Activated T-helper 9 cell treated with anti-CD3 and anti-CD28 coated beads, Interleukin-2, amount 50 U/mL, for 16 hours (primary cell): Measurements from ENCODE around the gene TSR1.

Source experiments
- DNase-seq: peaks from one replicate; pipeline ENCODE4 v3.0.0-alpha.2; 2020; ENCODE audit warnings: low read depth

TSR1 gene

DNA sequence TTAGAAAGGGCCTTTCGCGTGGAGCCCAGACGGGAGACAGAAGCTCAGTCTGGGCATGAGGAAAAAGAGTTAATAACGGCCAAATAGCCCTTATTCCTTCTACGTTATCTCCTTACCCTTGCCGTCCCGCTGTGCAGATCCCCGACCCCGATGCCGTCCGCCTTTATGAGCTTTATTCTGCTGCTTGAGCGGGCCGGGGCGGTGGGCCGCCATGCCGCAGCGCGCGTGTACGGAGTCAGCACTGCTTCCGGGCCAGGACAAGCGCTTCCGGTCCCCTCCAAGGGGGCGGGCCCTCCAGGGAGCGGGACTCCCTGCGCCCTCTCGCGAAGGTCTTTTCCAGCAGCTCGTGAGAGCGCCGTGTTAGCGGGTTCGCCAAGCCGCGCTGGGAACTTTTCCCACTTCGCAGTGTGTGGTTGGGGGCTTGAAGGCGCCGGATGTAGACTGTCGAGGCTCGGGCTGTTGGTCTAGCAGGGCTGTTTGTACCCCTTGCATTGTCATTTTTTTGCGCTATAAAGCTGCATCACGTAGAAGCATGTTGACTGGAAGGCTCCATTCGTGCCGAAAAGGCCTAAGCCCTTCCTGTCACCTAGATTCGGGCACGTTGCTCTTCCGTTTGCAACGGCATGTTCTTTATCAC lies at the start of gene TSR1:
Gene TSR1, minus strand, starts transcription at position 243 of the 637 bp plus-strand sequence. Its CDS starts 30 bp downstream, at position 213.
- DNase-seq = peak; percentile 88

DNA sequence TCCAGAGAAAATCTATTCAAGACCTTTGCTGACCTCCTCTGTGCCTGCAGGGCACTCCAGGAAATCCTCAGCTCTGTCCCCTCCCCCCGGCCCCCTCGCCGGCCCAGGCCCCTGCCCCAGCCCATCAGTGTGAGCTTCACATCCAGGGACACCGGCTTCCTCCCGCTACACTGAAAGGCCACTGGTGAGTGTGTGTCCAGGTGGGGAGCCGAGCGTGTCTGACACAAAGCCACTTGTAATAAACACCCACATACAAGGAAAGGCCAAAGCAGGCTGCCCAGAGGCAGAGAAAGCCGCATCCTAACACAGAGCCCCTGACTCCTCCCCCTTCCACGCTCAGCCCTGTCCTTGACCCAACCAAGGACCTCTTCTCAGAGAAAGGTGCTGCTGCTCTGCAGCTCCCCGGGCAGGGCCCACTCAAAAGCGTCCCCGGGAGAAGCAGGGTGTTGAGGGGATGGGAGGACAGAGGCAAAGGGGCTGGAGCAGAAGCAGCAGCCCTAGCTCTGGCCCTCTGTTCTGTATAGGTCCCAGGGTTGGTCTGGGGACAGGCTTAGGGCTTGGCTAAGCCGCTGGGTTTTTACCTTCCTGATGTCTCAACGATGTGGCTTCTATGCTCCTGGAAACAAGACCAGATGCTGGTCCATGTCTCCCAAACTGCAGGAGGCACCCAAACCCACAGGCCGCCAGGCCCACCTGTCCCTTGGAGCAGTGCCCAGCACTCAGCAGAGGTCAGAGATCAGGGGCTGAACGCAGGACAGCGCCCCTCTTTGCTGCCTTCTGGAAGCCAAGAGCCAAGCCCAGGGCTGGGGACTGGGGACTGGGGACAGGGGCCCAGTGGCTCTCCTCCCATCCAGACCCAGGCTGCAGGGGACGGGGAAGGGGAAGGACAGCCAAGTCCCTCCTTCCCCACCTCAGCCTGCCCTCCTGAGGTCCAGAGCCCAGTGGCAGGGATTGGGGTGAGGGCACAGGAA lies 49.3 kb upstream of the TSR1 start:
- no peak for DNase-seq

DNA sequence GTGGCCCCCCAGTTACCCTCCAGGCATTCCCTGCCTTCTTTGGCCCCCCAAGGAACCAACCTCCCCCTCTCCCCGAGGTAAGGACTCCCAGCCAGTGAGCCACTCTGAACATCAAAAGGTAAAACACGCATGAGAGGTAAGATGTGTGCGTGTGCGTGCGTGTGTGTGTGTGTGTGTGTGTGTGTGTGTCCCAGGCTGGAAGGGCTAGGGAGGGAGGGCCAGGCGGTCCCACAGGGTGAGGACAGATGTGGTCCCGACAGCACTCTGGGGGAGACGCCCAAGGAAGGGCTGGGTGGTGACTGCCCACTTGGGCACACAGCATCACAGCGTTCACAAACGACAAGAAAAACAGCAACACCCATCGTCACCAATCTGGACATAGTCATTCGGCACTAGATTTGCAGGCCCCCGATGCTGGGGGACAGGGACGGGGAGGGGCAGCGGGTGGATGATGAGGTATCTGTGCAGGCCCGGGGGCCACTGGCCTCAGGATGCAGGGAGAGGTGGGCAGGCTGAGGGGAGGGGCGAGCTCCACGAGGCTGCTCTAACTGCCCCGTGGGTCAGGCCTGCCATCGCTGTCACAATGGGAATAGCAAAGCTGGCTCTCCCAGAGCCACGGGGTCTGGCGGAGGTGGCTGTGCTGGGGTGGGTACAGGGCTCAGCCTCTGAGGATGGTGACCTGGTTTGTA lies 48.3 kb upstream of the TSR1 start:
- no peak for DNase-seq

- DNase-seq = no peak
Measured at GRCh38 chr17:2383628-2384167, 47.4 kb upstream of the TSR1 start.

DNA sequence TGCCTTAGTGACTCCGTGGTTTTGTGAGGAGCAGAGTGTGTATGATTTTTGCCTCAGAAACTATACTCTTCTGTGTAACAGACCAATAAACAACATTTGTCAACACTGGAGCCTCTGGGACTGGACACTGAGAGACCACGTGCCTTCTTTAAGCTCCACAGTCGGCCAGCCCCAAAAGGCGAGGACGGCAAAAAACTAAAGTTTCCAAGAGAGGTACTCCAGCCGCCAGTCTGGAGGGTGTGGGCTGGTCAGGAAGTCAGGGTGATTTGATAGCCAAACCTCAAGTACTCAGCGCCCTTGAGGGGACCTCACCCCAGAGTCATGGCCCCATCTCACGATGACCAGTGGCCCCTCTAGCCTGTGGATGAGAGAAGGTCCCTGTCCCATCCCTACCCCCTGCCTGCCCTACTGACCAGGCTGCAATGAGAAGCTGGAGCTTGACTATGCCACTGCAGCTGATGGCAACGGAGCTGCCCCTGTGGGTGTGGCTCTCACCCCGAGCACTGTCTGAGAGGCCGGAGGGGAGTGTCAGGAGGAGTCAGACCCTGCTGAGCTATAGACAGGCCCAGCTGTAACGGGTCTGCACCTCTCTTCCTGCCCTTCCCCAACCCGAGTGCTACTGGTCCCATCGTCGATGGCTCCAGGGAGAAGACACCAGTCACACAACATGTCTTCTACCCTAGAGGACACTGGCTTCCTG lies 44.8 kb upstream of the TSR1 start:
- DNase-seq = no peak

- DNase-seq = no peak
Measured at GRCh38 chr17:2380226-2380922, 44.1 kb upstream of the TSR1 start.

DNA sequence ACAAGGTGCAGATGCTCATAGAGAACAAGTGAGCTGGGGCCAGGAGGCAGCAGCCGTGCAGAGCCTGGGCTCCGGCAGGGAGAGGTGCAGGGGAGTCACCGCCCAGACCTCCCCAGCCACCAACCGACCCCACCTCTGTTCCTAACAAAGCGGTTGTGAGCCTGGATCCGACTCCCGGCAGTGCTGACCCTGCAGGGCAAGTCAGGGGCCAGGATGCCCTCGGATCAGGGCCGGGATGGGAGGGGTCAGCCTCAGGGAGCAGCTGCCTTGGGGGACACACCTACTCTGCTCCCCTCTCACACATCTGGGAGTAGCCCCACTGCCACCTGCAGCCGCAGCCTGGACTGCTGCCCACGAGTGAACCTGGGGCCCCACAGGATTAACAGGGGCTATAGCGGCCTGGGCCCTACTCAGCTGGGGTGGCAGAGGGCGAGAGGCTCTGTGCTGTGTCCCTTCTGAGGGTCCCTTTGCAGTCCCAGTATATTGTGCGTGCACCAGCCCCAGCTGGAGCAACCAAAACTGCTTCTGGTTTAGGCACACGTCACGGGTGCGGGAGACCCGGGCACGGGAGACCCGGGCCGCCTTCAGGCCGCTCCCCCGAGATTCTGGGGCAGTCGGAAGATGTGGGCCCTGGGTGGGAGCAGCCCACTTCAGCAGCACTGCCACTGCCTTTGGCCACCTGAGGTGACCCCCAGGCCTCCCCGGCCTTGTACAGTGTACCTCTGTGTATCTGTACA lies 43.4 kb upstream of the TSR1 start:
- DNase-seq = no peak

DNA sequence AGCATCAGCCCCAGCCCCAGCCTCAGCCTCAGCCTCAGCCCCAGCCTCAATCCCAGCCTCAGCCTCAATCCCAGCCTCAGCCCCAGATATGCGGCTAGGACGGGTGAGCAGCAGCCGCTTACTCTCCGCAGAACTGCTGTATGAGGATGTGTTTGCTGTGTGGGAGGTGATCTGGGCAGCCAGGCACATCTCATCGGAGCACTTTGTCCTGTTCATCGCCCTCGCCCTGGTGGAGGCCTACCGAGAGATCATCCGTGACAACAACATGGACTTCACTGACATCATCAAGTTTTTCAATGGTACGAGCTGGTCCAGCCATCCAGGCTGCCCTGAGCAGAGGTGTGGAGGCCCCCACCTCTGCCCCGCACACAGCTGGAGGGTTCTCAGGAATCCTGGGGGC lies 42.6 kb upstream of the TSR1 start:
- DNase-seq = no peak

DNA sequence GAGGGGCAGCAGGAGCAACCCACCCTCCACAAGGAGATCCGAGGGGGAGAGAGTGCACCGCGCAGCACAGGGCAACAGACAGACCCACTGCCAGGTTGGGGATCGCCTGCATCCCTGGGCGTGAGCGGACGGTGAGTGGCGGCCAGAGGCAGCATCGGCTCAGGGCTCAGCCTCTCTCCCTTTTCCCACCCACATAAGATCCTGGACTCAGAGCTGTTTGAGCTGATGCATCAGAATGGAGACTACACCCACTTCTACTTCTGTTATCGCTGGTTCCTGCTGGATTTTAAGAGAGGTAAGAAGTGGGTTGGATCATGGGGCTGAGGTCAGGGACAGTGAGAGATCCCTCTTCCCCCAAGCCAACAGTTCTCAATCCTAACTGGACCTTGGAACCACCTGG lies 41.4 kb upstream of the TSR1 start:
- DNase-seq = no peak

- DNase-seq = no peak
Measured at GRCh38 chr17:2376107-2376506, 39.9 kb upstream of the TSR1 start.

- no peak for DNase-seq
Measured at GRCh38 chr17:2375406-2375805, 39.1 kb upstream of the TSR1 start.

DNA sequence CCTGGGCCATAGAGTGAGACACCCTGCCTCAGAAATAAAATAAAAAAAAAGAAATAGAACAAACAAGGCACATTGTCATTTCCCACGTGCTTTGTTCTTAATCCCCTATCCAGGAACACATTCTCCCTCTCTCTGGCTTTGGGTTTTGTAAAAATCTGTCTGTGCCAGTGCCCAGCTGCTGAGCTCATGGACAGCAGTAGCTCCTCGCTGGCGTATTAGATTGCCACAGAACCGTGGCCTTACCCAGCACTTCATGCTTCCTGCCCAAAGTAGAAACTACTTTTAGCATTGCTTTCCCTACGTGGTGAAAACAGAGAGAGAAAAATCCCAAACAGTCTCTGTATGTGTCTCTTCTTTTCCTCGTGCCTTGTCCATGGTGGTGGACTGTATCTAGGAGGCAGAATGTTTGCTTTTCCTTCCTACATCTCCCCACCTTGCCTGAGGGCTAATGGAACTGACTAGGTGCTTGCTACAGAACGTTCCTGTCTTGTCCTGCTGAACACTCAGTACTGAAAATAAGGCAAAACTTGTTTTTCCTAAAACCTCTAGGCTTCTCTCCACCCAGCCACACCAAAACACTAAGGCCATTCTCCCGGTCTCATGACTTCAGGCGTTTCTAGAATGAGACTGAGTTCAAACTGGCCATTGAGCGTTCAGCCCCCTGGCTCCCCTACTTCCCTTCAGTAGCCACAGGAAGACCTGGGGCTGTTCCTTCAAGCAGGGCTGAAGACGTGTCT lies 38.5 kb upstream of the TSR1 start:
- no peak for DNase-seq

GRCh38 chr17:2373179-2373578 lies 36.9 kb upstream of the TSR1 start:
- no peak for DNase-seq

DNA sequence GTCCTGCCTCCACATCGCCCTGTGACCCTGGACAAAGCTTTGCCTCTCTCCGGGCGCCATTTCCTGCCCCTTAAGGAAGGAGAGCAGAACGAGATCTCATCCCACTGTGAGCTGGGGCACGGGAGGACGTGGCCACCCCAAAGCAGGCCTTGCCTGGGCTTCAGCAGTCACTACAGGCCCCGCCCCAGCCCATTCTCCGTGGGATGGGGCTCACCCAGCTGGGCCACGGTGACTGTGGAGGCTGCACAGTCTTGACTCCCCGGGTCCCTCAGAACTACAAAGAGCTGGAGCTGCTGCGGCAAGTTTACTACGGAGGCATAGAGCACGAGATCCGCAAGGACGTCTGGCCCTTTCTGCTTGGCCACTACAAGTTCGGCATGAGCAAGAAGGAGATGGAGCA lies 36.4 kb upstream of the TSR1 start:
- DNase-seq = no peak

GRCh38 chr17:2372180-2372579 lies 35.9 kb upstream of the TSR1 start:
- DNase-seq = no peak

DNA sequence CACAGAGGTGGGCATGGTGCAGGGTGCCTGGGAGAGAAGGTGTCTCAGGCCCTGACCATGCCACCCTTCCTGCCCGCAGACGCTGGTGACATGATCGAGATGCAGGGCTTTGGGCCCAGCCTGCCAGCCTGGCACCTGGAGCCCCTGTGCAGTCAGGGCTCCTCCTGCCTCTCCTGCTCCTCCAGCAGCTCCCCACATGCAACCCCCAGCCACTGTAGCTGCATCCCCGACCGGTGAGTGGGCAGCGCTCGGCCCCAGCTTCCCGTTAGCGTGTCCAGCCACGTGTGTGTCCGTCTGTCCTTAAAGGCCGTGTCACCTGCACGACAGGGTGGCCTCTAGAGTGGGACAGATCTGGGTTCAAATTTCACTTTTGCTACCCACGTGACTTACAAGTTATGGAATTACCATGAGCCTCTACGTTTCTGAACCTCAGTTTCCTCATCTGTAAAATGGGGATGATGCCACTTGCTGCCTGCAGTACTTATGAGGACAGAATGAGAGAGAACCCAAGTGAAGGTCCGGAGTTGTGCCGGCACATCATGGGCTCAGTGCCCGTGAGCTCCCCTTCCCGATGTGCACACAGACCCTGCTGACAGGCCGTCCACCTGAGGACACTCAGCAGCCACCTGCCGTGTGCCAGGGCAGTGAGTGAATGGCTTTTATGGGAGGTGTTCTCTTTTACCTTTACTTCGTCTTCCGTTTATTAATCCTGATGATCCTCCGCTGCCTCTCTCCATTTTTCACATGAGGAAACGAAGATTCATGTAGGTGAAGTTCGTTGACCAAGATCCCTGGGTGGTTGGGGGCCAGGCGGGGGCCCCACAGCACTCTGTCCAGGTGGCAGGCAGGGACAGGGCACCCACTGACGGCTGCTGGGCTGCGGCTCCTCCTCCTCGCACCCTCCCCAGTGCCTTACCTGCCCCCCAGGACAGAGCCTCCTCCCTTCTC lies 35.2 kb upstream of the TSR1 start:
- no peak for DNase-seq

- DNase-seq = no peak
Measured at GRCh38 chr17:2370211-2370589, 33.9 kb upstream of the TSR1 start.

DNA sequence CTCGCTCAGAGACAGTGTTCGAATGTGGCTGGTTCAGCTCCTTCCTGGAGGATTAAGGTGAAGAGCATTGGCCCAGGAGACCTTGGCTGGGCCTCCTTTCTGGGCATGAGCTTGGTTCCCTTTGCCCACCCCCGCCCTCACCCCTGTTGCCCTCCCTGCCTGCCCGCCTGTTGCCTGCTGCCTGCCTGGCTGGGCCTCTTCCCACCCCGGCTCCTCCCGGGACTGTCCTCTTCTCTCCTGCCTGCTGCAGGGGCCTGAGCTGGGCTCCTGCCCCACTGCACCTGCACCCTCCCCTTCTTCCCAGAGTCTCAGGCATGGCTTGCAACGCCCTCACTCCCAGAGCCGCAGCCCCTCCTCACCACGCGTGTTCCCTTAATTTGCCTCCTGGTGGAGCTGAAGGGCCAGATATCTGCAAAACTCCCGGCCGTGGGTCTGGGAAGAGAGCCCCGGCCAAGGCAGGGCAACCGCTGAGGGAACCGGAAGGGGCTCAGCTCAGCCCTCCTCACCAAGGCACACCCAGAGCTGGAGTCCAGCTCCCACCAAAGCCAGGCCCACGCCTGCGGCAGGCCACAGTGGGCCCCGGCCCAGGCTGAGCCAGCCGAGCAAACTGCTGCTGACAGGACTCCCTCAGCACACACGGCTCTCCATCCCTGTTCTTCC lies 33.4 kb upstream of the TSR1 start:
- DNase-seq = no peak
